SK-N-DZ (cell line): Measurements from ENCODE around the gene ANKRD44.
A peak's percentile ranks its signal among the peaks of the same experiment; 100 is the strongest.

ENCODE experiments used
- DNase-seq: peaks from one replicate; pipeline ENCODE4 v3.0.0-alpha.2; 2015; ENCODE audit warnings: low spot score

ANKRD44 gene

DNA sequence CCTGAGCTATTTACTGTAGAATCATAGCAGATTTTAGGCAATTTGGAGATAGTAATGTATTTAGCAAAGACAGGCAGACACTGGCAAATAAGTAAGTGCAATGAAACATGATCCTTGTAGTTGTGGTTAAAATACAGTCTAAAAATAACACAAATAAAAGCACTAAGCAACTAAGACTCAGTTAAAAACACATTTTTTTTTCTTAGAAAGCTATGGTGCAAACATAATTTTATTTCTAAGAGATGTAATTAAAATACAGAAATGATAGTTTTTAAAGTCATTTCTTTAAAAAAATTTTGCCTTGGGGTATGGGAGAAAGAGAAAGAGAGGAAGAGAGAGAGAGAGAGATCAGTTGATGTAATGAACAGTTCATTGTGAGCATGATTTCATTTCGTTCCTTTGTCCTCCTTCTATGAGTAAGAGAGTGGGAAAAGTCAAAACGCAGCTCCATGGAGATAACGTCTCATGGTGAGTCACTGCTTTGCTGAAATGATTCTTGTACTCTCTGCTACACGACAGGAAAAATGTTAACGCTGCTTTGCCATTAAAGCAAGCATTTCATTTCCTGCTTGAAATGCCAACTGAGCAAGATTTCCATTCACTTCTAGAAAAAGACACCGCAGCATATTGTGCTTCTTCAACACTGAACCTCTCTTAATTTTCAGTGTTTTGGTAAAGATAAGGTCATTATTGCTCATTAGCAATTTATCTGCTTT lies 322.8 kb downstream of the ANKRD44 start:
- peak; percentile 33 for DNase-seq

DNA sequence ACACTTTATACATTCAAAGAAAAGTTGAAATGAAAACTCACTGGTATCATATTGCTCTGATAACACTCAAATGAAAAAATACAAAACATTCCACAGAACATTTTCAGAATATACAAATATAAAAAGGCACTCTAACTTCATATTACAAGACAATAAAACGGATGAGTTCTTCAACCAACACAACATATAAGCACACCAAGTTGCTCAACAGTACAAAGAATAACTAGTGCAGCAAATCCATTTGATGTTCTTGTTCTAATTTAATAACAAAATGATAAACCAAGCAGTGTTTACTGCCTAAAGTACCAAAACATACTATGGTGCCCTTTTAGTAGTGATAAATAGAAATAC lies 323.3 kb downstream of the ANKRD44 start:
- no peak for DNase-seq

GRCh38 chr2:196985511-196986183 lies 324.9 kb downstream of the ANKRD44 start:
- no peak for DNase-seq

DNA sequence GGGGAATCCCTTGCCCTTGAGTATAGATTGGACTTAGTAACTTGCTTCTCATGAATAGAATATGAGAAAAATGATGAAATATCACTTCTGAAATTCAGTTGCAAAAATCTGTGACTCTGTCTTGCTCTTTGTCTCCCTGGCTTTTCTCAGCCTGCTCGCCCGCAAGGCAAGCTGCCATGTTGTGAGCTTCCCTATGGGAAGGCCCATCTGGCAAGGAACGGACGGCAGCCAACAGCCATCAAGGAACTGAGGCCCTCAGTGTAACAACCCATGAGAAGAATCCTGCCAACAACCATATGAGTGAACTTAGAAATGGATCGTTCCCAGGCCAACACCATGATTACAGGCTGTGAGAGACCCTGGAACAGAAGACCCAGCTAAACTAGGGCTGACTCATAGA lies 325.7 kb downstream of the ANKRD44 start:
- DNase-seq = no peak

GRCh38 chr2:196983934-196984333 lies 326.6 kb downstream of the ANKRD44 start:
- no peak for DNase-seq

GRCh38 chr2:196980473-196980872 lies 330.1 kb downstream of the ANKRD44 start:
- DNase-seq = peak; percentile 12

DNA sequence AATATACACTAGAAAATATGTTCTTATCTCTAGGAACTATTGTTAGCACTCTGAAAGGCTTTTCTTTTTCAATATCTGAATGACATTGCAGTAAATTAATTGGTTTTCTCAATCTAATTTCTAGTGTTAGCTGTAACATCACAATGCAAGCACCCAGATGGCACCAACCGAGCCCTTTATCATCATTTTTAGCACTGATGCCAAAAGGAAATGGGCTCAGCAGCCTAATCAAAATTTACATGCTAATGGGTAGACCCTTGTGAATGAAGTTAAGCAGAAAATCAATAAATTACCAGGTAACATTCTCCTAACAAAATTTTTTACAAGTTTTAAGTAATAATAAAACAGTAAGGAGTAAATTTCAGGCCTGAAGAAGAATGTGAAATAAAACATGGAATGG lies 330.6 kb downstream of the ANKRD44 start:
- no peak for DNase-seq

DNA sequence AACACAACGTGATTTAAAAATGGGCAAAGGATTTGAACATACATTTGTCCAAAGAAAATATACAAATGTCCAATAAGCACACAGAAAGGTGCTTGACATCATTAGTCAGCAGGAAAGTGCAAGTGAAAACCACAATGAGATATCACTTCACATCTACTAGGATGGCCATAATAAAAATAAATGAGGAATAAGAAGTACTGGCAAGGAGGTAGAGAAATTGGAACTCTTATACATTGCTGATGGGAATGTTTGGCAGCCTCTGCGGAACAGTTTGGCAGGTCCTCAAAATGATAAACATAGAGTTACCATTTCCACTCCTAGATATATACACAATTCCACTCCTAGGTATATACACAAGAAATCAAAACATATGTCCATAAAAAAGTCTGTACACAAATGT lies 333.1 kb downstream of the ANKRD44 start:
- no peak for DNase-seq

DNA sequence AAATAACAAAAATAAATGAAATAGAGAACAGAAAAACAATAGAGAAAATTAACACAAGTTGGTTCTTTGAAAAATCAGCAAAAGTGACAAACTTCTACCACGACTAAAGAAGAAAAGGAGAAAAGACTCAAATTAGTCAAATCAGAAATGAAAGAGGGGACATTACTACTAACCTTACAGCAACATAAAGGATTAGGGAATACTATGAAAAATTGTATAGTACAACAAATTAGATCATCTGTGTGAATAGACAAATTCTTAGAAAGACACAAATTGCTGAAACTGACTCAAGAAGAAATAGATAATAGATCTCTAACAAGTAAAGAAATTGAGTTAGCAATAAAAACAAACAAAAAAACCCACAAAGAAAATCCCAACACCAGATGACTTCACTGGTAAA lies 335.6 kb downstream of the ANKRD44 start:
- no peak for DNase-seq

DNA sequence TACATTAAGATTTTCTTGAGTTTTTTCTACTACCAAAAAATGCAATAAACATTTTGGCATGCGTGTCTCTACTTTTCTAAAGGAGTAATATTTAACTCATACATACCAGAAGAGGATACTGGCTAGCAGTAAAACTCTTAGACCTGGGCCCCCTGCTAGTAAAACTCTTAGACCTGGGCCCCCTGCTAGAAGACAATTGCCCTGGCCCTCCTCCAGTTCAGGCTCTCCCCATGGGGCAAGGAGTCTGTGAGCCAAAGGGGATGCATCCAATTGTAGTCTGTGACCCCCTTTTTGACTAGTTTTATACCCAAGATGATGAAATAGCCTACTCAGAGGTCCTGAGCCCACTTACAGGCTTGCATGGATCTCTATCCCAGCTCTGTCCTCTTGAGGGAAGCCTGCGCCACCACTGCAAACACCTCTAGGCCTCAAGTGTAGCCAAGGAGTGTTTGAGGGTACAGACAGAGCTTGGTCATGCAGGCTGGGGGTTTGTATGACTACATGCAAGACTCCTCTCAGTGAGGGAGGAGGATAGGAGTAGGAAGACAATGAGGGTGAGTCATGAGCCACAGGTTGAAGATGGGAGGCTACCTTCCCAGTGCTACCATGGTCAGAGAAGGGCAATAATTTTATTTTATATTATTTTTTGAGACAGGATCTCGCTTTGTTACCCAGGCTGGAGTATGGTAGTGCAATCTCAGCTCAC lies 338.9 kb downstream of the ANKRD44 start:
- no peak for DNase-seq

GRCh38 chr2:196970099-196970498 lies 340.5 kb downstream of the ANKRD44 start:
- DNase-seq = no peak

DNA sequence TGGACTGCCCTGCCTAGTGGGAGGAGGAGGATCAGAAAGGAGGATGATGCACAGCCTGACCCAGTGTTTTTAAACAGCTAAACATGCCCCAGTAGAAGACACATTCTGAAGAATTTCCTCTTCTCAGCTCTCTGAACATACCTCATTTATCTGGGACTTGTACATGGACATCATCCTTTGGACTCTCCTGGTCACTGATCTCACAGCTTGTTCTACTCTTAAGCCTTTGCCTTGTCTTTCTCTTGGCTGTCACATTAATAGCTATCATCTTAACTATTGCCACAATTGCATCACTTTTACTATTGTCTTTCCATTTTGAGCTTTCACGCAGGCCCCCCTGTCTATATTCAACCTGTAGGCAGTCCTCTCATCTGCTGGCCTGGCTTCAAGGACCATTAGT lies 342.1 kb downstream of the ANKRD44 start:
- no peak for DNase-seq

GRCh38 chr2:196967775-196968174 lies 342.8 kb downstream of the ANKRD44 start:
- DNase-seq = no peak

- DNase-seq = peak; percentile 9
Observed at GRCh38 chr2:196967116-196967515, 343.5 kb downstream of the ANKRD44 start.

- DNase-seq = no peak
Observed at GRCh38 chr2:196966061-196966460, 344.5 kb downstream of the ANKRD44 start.

GRCh38 chr2:196965651-196966050 lies 344.9 kb downstream of the ANKRD44 start:
- DNase-seq = no peak

- DNase-seq = no peak
Observed at GRCh38 chr2:196963961-196964360, 346.6 kb downstream of the ANKRD44 start.

DNA sequence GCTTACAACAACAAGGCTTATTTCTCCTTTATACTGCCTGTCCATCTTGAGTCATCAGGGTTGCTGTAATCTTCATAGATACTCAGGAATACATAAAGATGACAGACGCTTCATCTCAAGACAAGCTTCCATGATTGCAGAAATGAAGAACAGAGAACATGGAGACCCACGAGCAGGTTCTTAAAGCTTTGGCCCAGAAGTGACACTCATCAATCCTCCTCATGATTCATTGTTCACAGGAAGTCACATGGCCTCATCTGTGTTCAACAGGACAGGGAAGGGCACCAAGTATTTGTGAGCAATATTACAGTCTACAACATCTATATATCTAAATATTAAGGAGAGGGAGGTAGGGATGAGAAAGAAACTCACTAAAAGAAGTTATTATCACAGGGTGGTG lies 347.5 kb downstream of the ANKRD44 start:
- DNase-seq = no peak

- DNase-seq = no peak
Observed at GRCh38 chr2:196962325-196962724, 348.3 kb downstream of the ANKRD44 start.

- DNase-seq = no peak
Observed at GRCh38 chr2:196961889-196962288, 348.7 kb downstream of the ANKRD44 start.

DNA sequence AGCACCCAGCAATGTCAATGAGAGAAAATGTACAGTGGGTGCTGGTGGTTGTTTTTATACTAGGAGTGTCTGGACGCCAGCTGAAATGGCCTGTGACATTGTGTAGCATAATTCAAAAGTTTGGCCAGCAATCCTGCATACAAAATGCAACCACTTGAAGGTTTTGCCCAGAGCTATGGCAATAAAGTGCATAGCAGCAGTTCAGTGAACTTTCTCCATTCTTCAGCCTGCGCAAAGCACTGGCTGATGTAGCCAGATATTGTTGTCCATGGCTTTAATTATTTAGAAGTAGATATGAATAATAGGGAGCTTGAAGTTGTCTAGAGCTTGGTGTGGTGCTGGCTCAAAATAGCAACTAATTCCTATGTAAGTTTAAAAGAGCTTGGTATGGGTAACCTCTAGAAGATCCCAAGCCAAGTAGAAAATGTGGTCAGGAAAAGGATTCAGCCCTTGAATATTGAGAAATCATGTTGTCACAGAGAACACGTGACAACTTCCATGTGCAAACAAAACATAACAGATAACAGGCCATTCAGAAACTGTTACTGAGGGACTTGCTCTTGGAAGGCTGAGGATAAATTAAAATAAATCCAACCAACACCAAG lies 350.7 kb downstream of the ANKRD44 start:
- DNase-seq = no peak

- no peak for DNase-seq
Observed at GRCh38 chr2:196959281-196959680, 351.3 kb downstream of the ANKRD44 start.
